GM23248 (cell line): Measurements from ENCODE around the gene SLC45A1. TPM values are rescaled to one million over a fixed set of nuclear protein-coding genes. Genes with fewer than 3 reads are reported as not detected.

Source experiments
- DNase-seq: peaks from one replicate; pipeline ENCODE4 v3.0.0-alpha.2; 2015
- H2AFZ ChIP-seq: fragments of 200-600 bp; sonication (generic); 2 replicates; pipeline ENCODE4 v1.6.1; 2016; ENCODE audit warnings: antibody characterized with exemption
- H3F3A ChIP-seq: fragments of 200-600 bp; sonication (generic); 2 replicates; pipeline ENCODE4 v1.6.1; 2016; ENCODE audit warnings: mild to moderate bottlenecking, antibody characterized with exemption, mixed run types; ENCODE audit not compliant: insufficient read depth
- H3K27ac ChIP-seq: fragments of 200-600 bp; sonication (generic); 2 replicates; pipeline ENCODE4 v1.5.1; 2016; ENCODE audit warnings: mild to moderate bottlenecking
- H3K27me3 ChIP-seq: fragments of 200-600 bp; sonication (generic); replicated peaks from 2 replicates; pipeline ENCODE4 v1.6.1; 2016; ENCODE audit warnings: mild to moderate bottlenecking; ENCODE audit not compliant: insufficient read depth
- H3K36me3 ChIP-seq: fragments of 200-600 bp; sonication (generic); 2 replicates; pipeline ENCODE4 v1.6.1; 2016; ENCODE audit warnings: low read depth, mild to moderate bottlenecking
- H3K4me1 ChIP-seq: fragments of 200-600 bp; sonication (generic); 2 replicates; pipeline ENCODE4 v1.6.1; 2016; ENCODE audit warnings: mild to moderate bottlenecking; ENCODE audit not compliant: insufficient read depth
- H3K4me2 ChIP-seq: fragments of 200-600 bp; sonication (generic); one replicate; pipeline ENCODE4 v1.6.1; 2016; ENCODE audit warnings: mild to moderate bottlenecking; ENCODE audit not compliant: unreplicated experiment
- H3K4me3 ChIP-seq: fragments of 200-600 bp; sonication (generic); 2 replicates; pipeline ENCODE4 v1.5.1; 2016; ENCODE audit warnings: mild to moderate bottlenecking
- H3K79me2 ChIP-seq: fragments of 200-600 bp; sonication (generic); 2 replicates; pipeline ENCODE4 v1.6.1; 2016; ENCODE audit warnings: mild to moderate bottlenecking; ENCODE audit not compliant: insufficient read depth
- H3K9ac ChIP-seq: fragments of 200-600 bp; sonication (generic); 2 replicates; pipeline ENCODE4 v1.6.1; 2016; ENCODE audit warnings: mild to moderate bottlenecking
- H3K9me2 ChIP-seq: fragments of 200-600 bp; sonication (generic); 2 replicates; pipeline ENCODE4 v1.6.1; 2016; ENCODE audit warnings: mixed run types, mild to moderate bottlenecking, moderate library complexity; ENCODE audit not compliant: insufficient read depth
- H3K9me3 ChIP-seq: fragments of 200-600 bp; sonication (generic); one replicate; pipeline ENCODE4 v1.6.1; 2017; ENCODE audit warnings: low read depth
- H4K20me1 ChIP-seq: fragments of 200-600 bp; sonication (generic); 2 replicates; pipeline ENCODE4 v1.6.0; 2016; ENCODE audit not compliant: insufficient read depth
- EZH2 ChIP-seq: fragments of 200-600 bp; sonication (generic); IDR thresholded peaks from 2 replicates; pipeline ENCODE4 v1.6.1; 2018; ENCODE audit warnings: antibody characterized with exemption, mild to moderate bottlenecking; ENCODE audit not compliant: insufficient read depth, poor library complexity, severe bottlenecking
- EZH2phosphoT487 ChIP-seq: fragments of 200-600 bp; sonication (generic); IDR thresholded peaks from 2 replicates; pipeline ENCODE4 v1.6.1; 2018; ENCODE audit warnings: antibody characterized with exemption, moderate library complexity, mild to moderate bottlenecking, low read depth; ENCODE audit not compliant: insufficient read depth
- WGBS, 2 experiments: methylation state at CpG; one replicate each; pipeline ENCODE4 v1.1.6; 2015 to 2017; ENCODE audit warnings: low lambda C conversion rate in 2 of 2, low coverage in 1 of 2; ENCODE audit errors: missing lambda C conversion rate in 2 of 2; 5-methylcytosine and 5-hydroxymethylcytosine counted together
- in situ Hi-C: fragments of 300-500 bp; cut with MboI; formaldehyde crosslinking; loops from 2 replicates; pipeline ENCODE4 v1.15.0; 2020
- polyA plus RNA-seq: library from polyadenylated mRNA; unstranded; fragments of >200 nt; fragmentation: Nextera tagmentation; extraction: Ambion mirVana; gene quantifications from 2 replicates; pipeline ENCODE4 v1.2.1, GENCODE V29; 2016
- total RNA-seq: library from RNA; depleted of rRNA; stranded (reverse); fragments of >200 nt; shearing (Covaris generic); gene quantifications from 2 replicates; pipeline ENCODE4 v1.2.3, GENCODE V29; 2014

The SLC45A1 gene
- total and polyA plus RNA-seq, 2 experiments from 2014 or later: 0.97 to 1.9 TPM

GRCh38 chr1:8384577-8384976, 66.7 kb downstream of the SLC45A1 start:
- Histone ChIP-seq H3K9ac (no peak overlapping the region), H3K36me3 (no peaks in the 10 kb centered on the region), H3K4me1 (peaks cover 6% of the 10 kb centered on the region), H3K27ac (no peak overlapping the region), H2AFZ (no peak overlapping the region), H3K9me3 (no peaks in the 10 kb centered on the region), H3K79me2 (peaks cover 96% of the 10 kb centered on the region), H3K9me2 (no peaks in the 10 kb centered on the region), H4K20me1 (no peaks in the 10 kb centered on the region), H3K4me2 (no peak overlapping the region), H3K27me3 (no peaks in the 10 kb centered on the region), H3K4me3 (no peak overlapping the region), H3F3A (peaks cover 5% of the 10 kb centered on the region; the same call in 1 of the 2 replicates)
- WGBS, 2 experiments: 74 to 78% methylated on average over 2 of the region's 2 CpGs
- in situ Hi-C loops: no loop called here
- peak; percentile 44 for DNase-seq
- no peak for TF ChIP-seq EZH2phosphoT487

- no peaks in the 10 kb centered on the region for H4K20me1 ChIP-seq
- peaks cover 5% of the 10 kb centered on the region; the same call in 1 of the 2 replicates for H3F3A ChIP-seq
- no peaks in the 10 kb centered on the region for H3K36me3 ChIP-seq
- TF ChIP-seq EZH2 (no peak), EZH2phosphoT487 (no peak)
- H3K27ac ChIP-seq: no peak overlapping the region
- H3K9me2 ChIP-seq: no peaks in the 10 kb centered on the region
- peaks cover 6% of the 10 kb centered on the region for H3K4me1 ChIP-seq
- no peak overlapping the region for H2AFZ ChIP-seq
- H3K27me3 ChIP-seq: no peaks in the 10 kb centered on the region
- peaks cover 96% of the 10 kb centered on the region for H3K79me2 ChIP-seq
- DNase-seq: no peak
- H3K4me2 ChIP-seq: no peak overlapping the region
- no peaks in the 10 kb centered on the region for H3K9me3 ChIP-seq
- in situ Hi-C loops: no loop called here
- no peak overlapping the region for H3K9ac ChIP-seq
- no peak overlapping the region for H3K4me3 ChIP-seq
Observed at GRCh38 chr1:8386247-8386646, 68.3 kb downstream of the SLC45A1 start.

DNA sequence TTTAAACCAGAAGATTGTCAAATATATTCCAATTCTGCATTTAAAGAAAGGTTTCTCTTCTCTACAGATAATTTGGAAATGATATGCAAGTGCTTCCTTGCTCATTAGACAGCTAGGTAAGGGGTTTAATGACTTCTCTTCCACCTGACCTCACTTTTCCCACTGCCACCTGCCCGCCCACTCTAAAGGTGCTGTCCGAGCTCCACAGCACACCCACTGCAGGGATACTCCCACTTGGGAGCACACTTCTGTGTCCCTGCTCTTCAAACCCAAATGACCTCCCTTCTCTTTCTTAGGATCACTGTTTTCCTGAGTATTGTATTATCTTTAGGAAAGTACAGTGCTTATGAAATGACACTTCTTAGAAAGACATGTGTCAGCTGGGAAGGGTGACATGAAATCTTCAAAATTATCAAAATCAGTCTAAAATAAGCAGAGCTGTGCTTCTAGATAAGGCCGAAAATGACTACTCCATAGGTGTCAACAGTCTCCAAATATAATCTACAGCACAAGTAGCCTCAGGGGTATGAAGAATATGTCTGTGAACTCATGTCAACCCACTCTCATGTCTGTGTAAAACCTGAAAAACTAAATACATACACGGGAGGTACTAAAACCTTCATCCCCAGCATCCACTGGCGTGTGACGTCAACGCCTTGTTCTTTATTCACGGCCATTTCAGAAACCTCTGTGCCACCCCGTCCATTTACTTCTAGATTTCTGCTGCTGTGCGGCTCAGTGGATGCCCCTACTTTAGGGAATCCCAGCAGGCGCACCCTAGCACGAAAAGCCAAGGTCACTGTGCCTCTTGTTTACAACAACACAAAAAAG, 71.0 kb downstream of the SLC45A1 start:
- peaks cover 96% of the 10 kb centered on the region for H3K79me2 ChIP-seq
- no peaks in the 10 kb centered on the region for H4K20me1 ChIP-seq
- H3K9ac ChIP-seq: no peak overlapping the region
- H3F3A ChIP-seq: peaks cover 23% of the 10 kb centered on the region
- no peaks in the 10 kb centered on the region for H3K9me3 ChIP-seq
- no peaks in the 10 kb centered on the region for H3K27me3 ChIP-seq
- 97 to 99% methylated on average over 12 of the region's 12 CpGs for WGBS, 2 experiments
- no peak overlapping the region for H3K4me2 ChIP-seq
- H3K4me3 ChIP-seq: no peak overlapping the region
- no peaks in the 10 kb centered on the region for H3K9me2 ChIP-seq
- in situ Hi-C loops: no loop called here
- DNase-seq: no peak
- H3K36me3 ChIP-seq: no peaks in the 10 kb centered on the region; the same call in 1 of the 2 replicates
- no peak overlapping the region for H3K27ac ChIP-seq
- TF ChIP-seq EZH2phosphoT487 (no peak), EZH2 (no peak)
- no peak overlapping the region for H2AFZ ChIP-seq
- H3K4me1 ChIP-seq: peaks cover 14% of the 10 kb centered on the region

DNA sequence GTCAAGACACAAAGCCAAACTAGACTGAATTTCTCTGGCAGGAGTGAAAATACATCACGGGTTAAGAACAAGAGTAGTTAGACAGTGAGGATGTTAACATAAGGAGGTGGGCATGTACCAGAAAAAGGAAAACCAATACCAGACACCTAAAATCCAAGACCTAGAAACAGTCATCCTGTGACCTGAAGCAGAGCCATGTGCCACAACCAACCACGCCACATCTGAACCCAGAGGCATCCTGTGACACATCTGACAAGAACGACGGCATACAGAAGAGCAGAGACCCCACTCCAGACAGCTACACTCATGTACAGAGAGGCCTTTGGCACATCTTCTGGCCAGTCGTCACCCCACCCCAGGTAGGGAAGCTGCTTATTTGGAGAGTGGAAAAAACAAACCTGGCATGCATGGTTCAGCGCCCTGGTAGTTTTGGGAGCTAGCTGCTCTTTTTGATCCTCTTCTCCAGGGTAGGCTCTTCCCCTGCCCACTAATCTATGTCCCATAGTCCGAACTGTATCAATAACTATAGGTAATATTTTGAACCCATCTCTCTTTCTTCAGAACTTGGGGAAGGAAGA, 72.1 kb downstream of the SLC45A1 start:
- H2AFZ ChIP-seq: no peak overlapping the region
- no peaks in the 10 kb centered on the region for H3K9me2 ChIP-seq
- no peaks in the 10 kb centered on the region for H4K20me1 ChIP-seq
- H3K4me1 ChIP-seq: peaks cover 20% of the 10 kb centered on the region
- H3K9ac ChIP-seq: no peak overlapping the region
- H3K27ac ChIP-seq: no peak overlapping the region
- H3K9me3 ChIP-seq: no peaks in the 10 kb centered on the region
- no peak for DNase-seq
- no peaks in the 10 kb centered on the region; the same call in 1 of the 2 replicates for H3K36me3 ChIP-seq
- no peak overlapping the region for H3K4me3 ChIP-seq
- peaks cover 28% of the 10 kb centered on the region for H3F3A ChIP-seq
- 97 to 98% methylated on average over 7 of the region's 7 CpGs for WGBS, 2 experiments
- H3K79me2 ChIP-seq: peaks cover 87% of the 10 kb centered on the region
- H3K4me2 ChIP-seq: no peak overlapping the region
- TF ChIP-seq EZH2phosphoT487: no peak
- TF ChIP-seq EZH2: no peak
- in situ Hi-C loops: no loop called here
- no peaks in the 10 kb centered on the region for H3K27me3 ChIP-seq
